ENCODE measurements around the gene KRTAP12-4.

GRCh38 chr21:44618504-44618903 is 36.0 kb downstream of the KRTAP12-4 start:
- TF ChIP-seq CTCF (conservative IDR thresholded peaks at IDR 0.05; ENCODE audit: low read length) (no peak), EZH2phosphoT487 (IDR thresholded peaks at IDR 0.05; ENCODE audit: borderline replicate concordance, low read depth, low read length) (no peak)
